Measurements from ENCODE around the gene EPHB3. TPM values are rescaled to one million over a fixed set of nuclear protein-coding genes. Genes with fewer than 3 reads are reported as not detected.

Gene EPHB3
- total and polyA plus RNA-seq, 2 of the 4 experiments (the other 2 are of a cell fraction), result 0.72 to 2.9 TPM

GRCh38 chr3:184561913-184562877 lies 610 bp downstream of the EPHB3 start (continued):
- no peak for TF ChIP-seq USF2 (IDR thresholded peaks at IDR 0.05; ENCODE audit: low read depth, low read length)
